CD14-positive monocyte (primary cell): Measurements from ENCODE around the gene SV2B. TPM values are rescaled to one million over a fixed set of nuclear protein-coding genes. Genes with fewer than 3 reads are reported as not detected.

ENCODE experiments used
- DNase-seq, 3 donors: peaks; one replicate each; pipeline ENCODE4 v3.0.0-alpha.2; 2011 to 2022
- H2AFZ ChIP-seq: 2 replicates; pipeline ENCODE4 v1.6.0; 2012; ENCODE audit warnings: mild to moderate bottlenecking, low read depth, low read length, inconsistent platforms; ENCODE audit not compliant: insufficient read depth, poor library complexity, severe bottlenecking
- H3K27ac ChIP-seq, 2 donors: 1 replicate in 1 of 2; 2 replicates in 1 of 2; pipeline ENCODE4 v1.5.1; 2012 to 2013; ENCODE audit warnings: low read length in 2 of 2, control low read depth in 1 of 2, inconsistent platforms in 1 of 2, low read depth in 1 of 2, mild to moderate bottlenecking in 1 of 2
- H3K27me3 ChIP-seq, 2 donors: one replicate each; pipeline versions ENCODE4 v1.6.0 to v1.6.1; 2011 to 2013; ENCODE audit warnings: low read length in 2 of 2; ENCODE audit not compliant: control insufficient read depth in 2 of 2, insufficient read depth in 2 of 2
- H3K36me3 ChIP-seq, 2 donors: replicated peaks in 1 of 2; 1 replicate in 1 of 2; 2 replicates in 1 of 2; pipeline versions ENCODE4 v1.5.1 to v1.6.1; 2012 to 2013; ENCODE audit warnings: low read length in 2 of 2, control low read depth in 1 of 2, inconsistent platforms in 1 of 2, mild to moderate bottlenecking in 1 of 2; ENCODE audit not compliant: insufficient read depth in 2 of 2, control insufficient read depth in 1 of 2
- H3K4me1 ChIP-seq, 2 donors: 1 replicate in 1 of 2; 2 replicates in 1 of 2; pipeline versions ENCODE4 v1.5.1 to v1.6.1; 2012 to 2013; ENCODE audit warnings: low read length in 2 of 2, control low read depth in 1 of 2, inconsistent platforms in 1 of 2, mild to moderate bottlenecking in 1 of 2, moderate library complexity in 1 of 2; ENCODE audit not compliant: insufficient read depth in 2 of 2, control insufficient read depth in 1 of 2
- H3K4me2 ChIP-seq: replicated peaks from 2 replicates; pipeline ENCODE3; 2012; ENCODE audit warnings: low read length, moderate library complexity, mild to moderate bottlenecking; ENCODE audit not compliant: poor library complexity, severe bottlenecking; ENCODE audit errors: extremely low read depth
- H3K4me3 ChIP-seq, 3 experiments: fragments of 200-600 bp in 1 of 3; sonication (generic) in 1 of 3; replicated peaks in 1 of 3; 1 replicate in 2 of 3; 2 replicates in 1 of 3; pipeline ENCODE4 v1.5.1; 2011 to 2013; ENCODE audit warnings: low read length in 3 of 3, mild to moderate bottlenecking in 3 of 3, control low read depth in 2 of 3, low read depth in 2 of 3, inconsistent platforms in 1 of 3, moderate library complexity in 1 of 3
- H3K79me2 ChIP-seq: 2 replicates; pipeline ENCODE4 v1.6.0; 2012; ENCODE audit warnings: mild to moderate bottlenecking, control low read depth, inconsistent platforms, low read length, moderate library complexity; ENCODE audit not compliant: insufficient read depth
- H3K9ac ChIP-seq: 2 replicates; pipeline ENCODE4 v1.6.0; 2017; ENCODE audit warnings: low read length, mild to moderate bottlenecking; ENCODE audit not compliant: insufficient read depth, poor library complexity, severe bottlenecking
- H3K9me3 ChIP-seq, 2 donors: replicated peaks in 1 of 2; 1 replicate in 1 of 2; 2 replicates in 1 of 2; pipeline versions ENCODE4 v1.5.1 to v1.6.1; 2012 to 2013; ENCODE audit warnings: low read length in 2 of 2, control low read depth in 1 of 2; ENCODE audit not compliant: control insufficient read depth in 1 of 2, insufficient read depth in 1 of 2
- H4K20me1 ChIP-seq: 2 replicates; pipeline ENCODE4 v1.6.0; 2012; ENCODE audit warnings: mild to moderate bottlenecking, low read length, control low read depth, moderate library complexity; ENCODE audit not compliant: insufficient read depth
- H3K27ac Mint-ChIP-seq, 7 donors: one replicate each; pipeline ENCODE4 v1.8.0; 2020; ENCODE audit warnings: mild to moderate bottlenecking in 7 of 7, mixed read lengths in 7 of 7, moderate library complexity in 6 of 7, inconsistent platforms in 2 of 7
- H3K27me3 Mint-ChIP-seq, 3 donors: one replicate each; pipeline ENCODE4 v1.8.0; 2021 to 2022; ENCODE audit warnings: low read depth in 3 of 3, mild to moderate bottlenecking in 3 of 3, mixed read lengths in 3 of 3, moderate library complexity in 3 of 3, inconsistent platforms in 1 of 3
- H3K36me3 Mint-ChIP-seq, 2 donors: one replicate each; pipeline ENCODE4 v1.8.0; 2020; ENCODE audit warnings: mixed read lengths in 2 of 2, inconsistent platforms in 1 of 2, mild to moderate bottlenecking in 1 of 2
- H3K4me1 Mint-ChIP-seq: one replicate; pipeline ENCODE4 v1.8.0; 2020; ENCODE audit warnings: mild to moderate bottlenecking, mixed read lengths
- H3K4me3 Mint-ChIP-seq, 2 donors: one replicate each; pipeline ENCODE4 v1.8.0; 2020; ENCODE audit warnings: mild to moderate bottlenecking in 2 of 2, mixed read lengths in 2 of 2, moderate library complexity in 1 of 2
- H3K9me3 Mint-ChIP-seq, 7 donors: one replicate each; pipeline ENCODE4 v1.8.0; 2020 to 2022; ENCODE audit warnings: mixed read lengths in 7 of 7, mild to moderate bottlenecking in 6 of 7, moderate library complexity in 6 of 7, inconsistent platforms in 2 of 7
- WGBS: methylation state at CpG from one replicate; pipeline ENCODE4 v1.1.5; 2013; ENCODE audit warnings: missing lambda C conversion rate; ENCODE audit not compliant: insufficient coverage; 5-methylcytosine and 5-hydroxymethylcytosine counted together
- intact Hi-C, 2 donors: fragments of 100-400 bp; cut with micrococcal nuclease; formaldehyde crosslinking; loops; one replicate each; pipeline versions ENCODE4 v1.15.0 to v1.15.1; 2023
- polyA plus RNA-seq, 3 donors: library from polyadenylated mRNA; depleted of rRNA in 1 of 3; unstranded in 2 of 3; stranded (reverse) in 1 of 3; fragments of 300-500 nt in 2 of 3; fragments of >200 nt in 1 of 3; fragmentation: Illumina TruSeq in 2 of 3; gene quantifications; 1 replicate in 2 of 3; 2 replicates in 1 of 3; pipeline ENCODE4 v1.2.3, GENCODE V29; 2012 to 2021
- TF ChIP-seq, protein P1 (sequence below): fragments of 200-600 bp; IDR thresholded peaks from one replicate; pipeline ENCODE4 v1.8.0; 2022; ENCODE audit warnings: antibody characterized with exemption, mild to moderate bottlenecking

Gene SV2B
- polyA plus RNA-seq, 3 donors: not detected

DNA sequence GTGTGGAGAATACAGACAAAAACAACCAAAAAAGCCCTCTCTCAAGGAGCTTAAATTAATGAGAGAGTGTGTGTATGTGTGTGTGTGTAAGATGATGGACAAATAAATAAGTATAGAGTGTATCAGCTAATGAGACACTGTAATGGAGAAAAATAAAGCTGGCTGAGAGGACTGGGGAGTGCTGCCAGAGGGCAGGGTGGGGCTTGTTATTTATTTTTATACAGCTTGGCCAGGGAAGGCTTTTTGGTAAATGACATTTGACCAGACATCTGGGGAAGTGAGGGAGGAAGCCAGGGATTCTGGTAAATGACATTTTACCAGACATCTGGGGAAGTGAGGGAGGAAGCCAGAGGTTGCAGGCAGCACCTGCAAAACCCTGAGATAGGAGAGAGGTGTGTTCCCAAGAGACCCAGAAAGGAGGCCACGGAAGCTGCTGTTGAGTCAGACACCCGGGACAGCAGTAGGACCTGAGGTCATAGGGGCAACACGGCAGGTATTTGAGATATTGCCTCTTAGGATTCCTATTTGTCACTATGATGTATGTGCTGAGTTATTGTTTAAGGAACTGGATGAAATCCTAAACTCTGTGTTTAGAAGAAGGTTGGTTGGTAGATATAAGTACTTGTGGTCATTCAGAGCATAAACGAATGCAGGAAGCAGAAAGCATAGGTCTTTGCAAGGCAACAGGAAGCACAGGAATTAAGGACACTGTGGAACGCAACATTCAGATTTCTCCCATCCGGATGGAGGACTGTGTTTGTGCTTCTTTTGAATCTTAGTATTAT lies 2.7 kb downstream of the SV2B start:
- Histone ChIP-seq H3K4me1 (peaks cover 9 to 19% of the 10 kb centered on the region in 2 donors), H3K79me2 (no peaks in the 10 kb centered on the region), H3K9ac (no peak overlapping the region), H3K27me3 (peaks cover 57 to 64% of the 10 kb centered on the region in 2 donors), H3K27ac (no peak overlapping the region), H3K4me2 (no peak overlapping the region), H3K36me3 (no peaks in the 10 kb centered on the region), H4K20me1 (no peaks in the 10 kb centered on the region), H3K4me3 (no peak overlapping the region), H2AFZ (no peak overlapping the region), H3K9me3 (peaks cover 0 to 31% of the 10 kb centered on the region in 2 donors)
- H3K9me3 Mint-ChIP-seq: peaks cover 0 to 17% (median 7%) of the 10 kb centered on the region in 7 donors
- peaks cover 60 to 75% (median 60%) of the 10 kb centered on the region in 3 donors for H3K27me3 Mint-ChIP-seq
- H3K4me1 Mint-ChIP-seq: peaks cover 15% of the 10 kb centered on the region
- 50% methylated on average over 3 of the region's 6 CpGs for WGBS
- H3K4me3 Mint-ChIP-seq: peak overlapping the region in 1 of 2 donors; percentile 2
- H3K27ac Mint-ChIP-seq: no peak overlapping the region
- no peak for DNase-seq
- intact Hi-C loops: no loop called here
- peaks cover 0 to 5% of the 10 kb centered on the region in 2 donors for H3K36me3 Mint-ChIP-seq
- TF ChIP-seq, protein P1, sequence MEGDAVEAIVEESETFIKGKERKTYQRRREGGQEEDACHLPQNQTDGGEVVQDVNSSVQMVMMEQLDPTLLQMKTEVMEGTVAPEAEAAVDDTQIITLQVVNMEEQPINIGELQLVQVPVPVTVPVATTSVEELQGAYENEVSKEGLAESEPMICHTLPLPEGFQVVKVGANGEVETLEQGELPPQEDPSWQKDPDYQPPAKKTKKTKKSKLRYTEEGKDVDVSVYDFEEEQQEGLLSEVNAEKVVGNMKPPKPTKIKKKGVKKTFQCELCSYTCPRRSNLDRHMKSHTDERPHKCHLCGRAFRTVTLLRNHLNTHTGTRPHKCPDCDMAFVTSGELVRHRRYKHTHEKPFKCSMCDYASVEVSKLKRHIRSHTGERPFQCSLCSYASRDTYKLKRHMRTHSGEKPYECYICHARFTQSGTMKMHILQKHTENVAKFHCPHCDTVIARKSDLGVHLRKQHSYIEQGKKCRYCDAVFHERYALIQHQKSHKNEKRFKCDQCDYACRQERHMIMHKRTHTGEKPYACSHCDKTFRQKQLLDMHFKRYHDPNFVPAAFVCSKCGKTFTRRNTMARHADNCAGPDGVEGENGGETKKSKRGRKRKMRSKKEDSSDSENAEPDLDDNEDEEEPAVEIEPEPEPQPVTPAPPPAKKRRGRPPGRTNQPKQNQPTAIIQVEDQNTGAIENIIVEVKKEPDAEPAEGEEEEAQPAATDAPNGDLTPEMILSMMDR: no peak

DNA sequence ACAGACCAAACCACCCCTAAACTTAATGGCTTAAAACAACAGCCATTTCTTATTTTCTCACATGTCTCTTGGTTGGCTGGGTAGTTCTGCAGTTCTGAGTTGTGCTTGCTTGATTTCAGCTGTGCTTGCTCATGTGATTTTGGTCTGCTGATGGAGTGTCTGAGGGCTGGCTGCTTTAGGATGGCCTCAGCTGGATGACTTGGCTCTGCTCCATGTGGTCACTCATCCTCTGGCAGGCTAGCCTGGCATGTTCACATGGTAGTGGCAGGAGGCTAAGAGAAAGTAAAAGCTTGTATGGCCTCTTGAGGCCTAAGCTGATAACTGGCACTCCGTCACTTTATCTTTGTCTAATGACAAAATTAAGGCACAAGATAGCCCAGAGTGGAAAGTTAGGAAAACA lies 4.1 kb downstream of the SV2B start:
- peaks cover 45 to 50% of the 10 kb centered on the region in 2 donors for H3K27me3 ChIP-seq
- H3K4me3 ChIP-seq: no peak overlapping the region
- H3K4me3 Mint-ChIP-seq: no peak overlapping the region
- no peaks in the 10 kb centered on the region for H3K36me3 ChIP-seq
- TF ChIP-seq, protein P1: no peak
- peaks cover 13% of the 10 kb centered on the region for H3K4me1 Mint-ChIP-seq
- no peaks in the 10 kb centered on the region for H4K20me1 ChIP-seq
- H3K27ac Mint-ChIP-seq: no peak overlapping the region
- peaks cover 0 to 22% of the 10 kb centered on the region in 2 donors for H3K9me3 ChIP-seq
- H3K4me1 ChIP-seq: peaks cover 9 to 19% of the 10 kb centered on the region in 2 donors
- no CpG with 5 or more reads among the region's 1 CpG for WGBS
- intact Hi-C loops: no loop called here
- no peak overlapping the region for H3K27ac ChIP-seq
- H3K27me3 Mint-ChIP-seq: peaks cover 46 to 62% (median 49%) of the 10 kb centered on the region in 3 donors
- H3K4me2 ChIP-seq: no peak overlapping the region
- DNase-seq: no peak
- no peak overlapping the region for H2AFZ ChIP-seq
- H3K9me3 Mint-ChIP-seq: peaks cover 0 to 12% (median 5%) of the 10 kb centered on the region in 7 donors
- peaks cover 0 to 2% of the 10 kb centered on the region in 2 donors for H3K36me3 Mint-ChIP-seq
- H3K79me2 ChIP-seq: no peaks in the 10 kb centered on the region
- H3K9ac ChIP-seq: no peak overlapping the region
